Measurements from ENCODE around the gene ADCY5. TPM values are rescaled to one million over a fixed set of nuclear protein-coding genes. Genes with fewer than 3 reads are reported as not detected.

The ADCY5 gene
- total and polyA plus RNA-seq, 5 donors from 2014 or later, result 0.08 to 0.15 TPM; not detected in 3

DNA sequence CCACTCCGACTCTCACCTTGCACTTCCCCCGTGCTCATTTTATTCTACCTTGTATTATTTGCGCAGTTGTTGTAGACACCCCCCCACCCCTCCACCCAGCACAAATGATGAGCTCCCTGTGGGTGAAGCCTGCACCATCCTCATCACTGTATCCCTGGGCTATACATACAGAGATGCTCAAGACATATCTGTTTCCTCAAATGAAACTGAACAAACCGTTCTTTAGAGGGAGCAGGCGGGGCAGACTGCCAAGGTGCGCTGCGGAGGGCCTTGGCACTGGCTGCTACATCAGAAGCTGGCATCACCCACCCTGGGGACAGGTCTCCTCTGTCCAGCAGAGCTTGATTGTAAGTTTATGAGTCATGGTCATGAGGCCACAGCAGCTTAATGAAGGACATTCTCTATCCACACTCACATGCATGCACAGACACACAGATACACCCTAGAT lies 29.0 kb downstream of the ADCY5 start:
- Mint-ChIP-seq H3K4me1 (no peaks in the 10 kb centered on the region), H3K4me3 (no peak overlapping the region), H3K36me3 (no peaks in the 10 kb centered on the region), H3K27me3 (peaks cover 5% of the 10 kb centered on the region), H3K9me3 (peaks cover 0 to 2% (median 0%) of the 10 kb centered on the region in 7 donors), H3K27ac (no peak overlapping the region)
- Histone ChIP-seq H3K27me3 (ENCODE audit: control insufficient read depth, insufficient read depth, low read length) (no peaks in the 10 kb centered on the region), H3K4me3 (ENCODE audit: low read depth, low read length) (no peak overlapping the region), H3K9me3 (ENCODE audit: control insufficient read depth in 2 of 2, low read length in 2 of 2) (no peaks in the 10 kb centered on the region), H3K36me3 (ENCODE audit: control insufficient read depth, insufficient read depth, low read length) (no peaks in the 10 kb centered on the region), H3K4me1 (ENCODE audit: control insufficient read depth, insufficient read depth, low read length, poor library complexity, severe bottlenecking) (no peaks in the 10 kb centered on the region), H3K27ac (ENCODE audit: insufficient read depth, low read length, poor library complexity, severe bottlenecking) (no peak overlapping the region)
- ATAC-seq (ENCODE audit: low read depth in 2 of 2), result no peak
- no peak for DNase-seq

- Histone ChIP-seq H3K4me3 (ENCODE audit: low read depth, low read length) (no peak overlapping the region), H3K27ac (ENCODE audit: insufficient read depth, low read length, poor library complexity, severe bottlenecking) (no peak overlapping the region), H3K4me1 (ENCODE audit: control insufficient read depth, insufficient read depth, low read length, poor library complexity, severe bottlenecking) (no peaks in the 10 kb centered on the region), H3K36me3 (ENCODE audit: control insufficient read depth, insufficient read depth, low read length) (no peaks in the 10 kb centered on the region), H3K9me3 (ENCODE audit: control insufficient read depth in 2 of 2, low read length in 2 of 2) (no peaks in the 10 kb centered on the region), H3K27me3 (ENCODE audit: control insufficient read depth, insufficient read depth, low read length) (no peaks in the 10 kb centered on the region)
- Mint-ChIP-seq H3K4me1 (no peaks in the 10 kb centered on the region), H3K27me3 (peaks cover 5% of the 10 kb centered on the region), H3K4me3 (no peak overlapping the region), H3K9me3 (peaks cover 0 to 2% (median 0%) of the 10 kb centered on the region in 7 donors), H3K27ac (no peak overlapping the region), H3K36me3 (no peaks in the 10 kb centered on the region)
- no peak for ATAC-seq (ENCODE audit: low read depth in 2 of 2)
- DNase-seq, result no peak
Measured at GRCh38 chr3:123419181-123419849, 29.6 kb downstream of the ADCY5 start.

DNA sequence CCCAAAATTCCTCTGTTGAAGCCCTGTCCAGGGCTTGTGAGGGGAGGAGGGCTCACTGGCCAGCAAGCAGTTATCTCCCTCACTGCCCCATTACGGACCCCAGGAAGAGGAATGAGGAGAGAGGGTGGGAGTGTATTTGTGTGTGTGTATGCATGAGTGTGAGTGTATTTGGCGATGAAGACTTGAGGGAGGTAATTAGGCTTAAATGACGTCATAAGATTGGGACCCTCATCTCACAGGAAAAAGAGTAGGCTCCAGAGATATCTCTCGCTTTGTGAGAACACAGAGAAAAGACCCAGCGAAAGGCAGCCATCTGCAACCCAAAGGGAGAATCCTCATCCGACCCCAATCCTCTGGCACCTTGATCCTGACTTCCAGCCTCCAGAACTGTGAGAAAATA lies 32.2 kb downstream of the ADCY5 start:
- Histone ChIP-seq H3K4me3 (ENCODE audit: low read depth, low read length) (no peak overlapping the region), H3K27ac (ENCODE audit: insufficient read depth, low read length, poor library complexity, severe bottlenecking) (no peak overlapping the region), H3K9me3 (ENCODE audit: control insufficient read depth in 2 of 2, low read length in 2 of 2) (no peaks in the 10 kb centered on the region), H3K4me1 (ENCODE audit: control insufficient read depth, insufficient read depth, low read length, poor library complexity, severe bottlenecking) (no peaks in the 10 kb centered on the region), H3K36me3 (ENCODE audit: control insufficient read depth, insufficient read depth, low read length) (no peaks in the 10 kb centered on the region), H3K27me3 (ENCODE audit: control insufficient read depth, insufficient read depth, low read length) (no peaks in the 10 kb centered on the region)
- H3K4me1 Mint-ChIP-seq, result no peaks in the 10 kb centered on the region
- no peaks in the 10 kb centered on the region for H3K36me3 Mint-ChIP-seq
- peaks cover 0 to 2% (median 0%) of the 10 kb centered on the region in 7 donors for H3K9me3 Mint-ChIP-seq
- H3K4me3 Mint-ChIP-seq, result no peak overlapping the region
- ATAC-seq (ENCODE audit: low read depth in 2 of 2), result no peak
- DNase-seq, result no peak
- H3K27ac Mint-ChIP-seq, result no peak overlapping the region
- no peaks in the 10 kb centered on the region for H3K27me3 Mint-ChIP-seq

GRCh38 chr3:123416173-123416572 lies 32.7 kb downstream of the ADCY5 start:
- Histone ChIP-seq H3K4me1 (ENCODE audit: control insufficient read depth, insufficient read depth, low read length, poor library complexity, severe bottlenecking) (no peaks in the 10 kb centered on the region), H3K4me3 (ENCODE audit: low read depth, low read length) (no peak overlapping the region), H3K27ac (ENCODE audit: insufficient read depth, low read length, poor library complexity, severe bottlenecking) (no peak overlapping the region), H3K27me3 (ENCODE audit: control insufficient read depth, insufficient read depth, low read length) (no peaks in the 10 kb centered on the region), H3K36me3 (ENCODE audit: control insufficient read depth, insufficient read depth, low read length) (no peaks in the 10 kb centered on the region), H3K9me3 (ENCODE audit: control insufficient read depth in 2 of 2, low read length in 2 of 2) (no peaks in the 10 kb centered on the region)
- H3K4me1 Mint-ChIP-seq, result no peaks in the 10 kb centered on the region
- peaks cover 0 to 2% (median 0%) of the 10 kb centered on the region in 7 donors for H3K9me3 Mint-ChIP-seq
- no peak for ATAC-seq (ENCODE audit: low read depth in 2 of 2)
- H3K27ac Mint-ChIP-seq, result no peak overlapping the region
- H3K36me3 Mint-ChIP-seq, result no peaks in the 10 kb centered on the region
- H3K27me3 Mint-ChIP-seq, result no peaks in the 10 kb centered on the region
- no peak overlapping the region for H3K4me3 Mint-ChIP-seq
- DNase-seq, result no peak

DNA sequence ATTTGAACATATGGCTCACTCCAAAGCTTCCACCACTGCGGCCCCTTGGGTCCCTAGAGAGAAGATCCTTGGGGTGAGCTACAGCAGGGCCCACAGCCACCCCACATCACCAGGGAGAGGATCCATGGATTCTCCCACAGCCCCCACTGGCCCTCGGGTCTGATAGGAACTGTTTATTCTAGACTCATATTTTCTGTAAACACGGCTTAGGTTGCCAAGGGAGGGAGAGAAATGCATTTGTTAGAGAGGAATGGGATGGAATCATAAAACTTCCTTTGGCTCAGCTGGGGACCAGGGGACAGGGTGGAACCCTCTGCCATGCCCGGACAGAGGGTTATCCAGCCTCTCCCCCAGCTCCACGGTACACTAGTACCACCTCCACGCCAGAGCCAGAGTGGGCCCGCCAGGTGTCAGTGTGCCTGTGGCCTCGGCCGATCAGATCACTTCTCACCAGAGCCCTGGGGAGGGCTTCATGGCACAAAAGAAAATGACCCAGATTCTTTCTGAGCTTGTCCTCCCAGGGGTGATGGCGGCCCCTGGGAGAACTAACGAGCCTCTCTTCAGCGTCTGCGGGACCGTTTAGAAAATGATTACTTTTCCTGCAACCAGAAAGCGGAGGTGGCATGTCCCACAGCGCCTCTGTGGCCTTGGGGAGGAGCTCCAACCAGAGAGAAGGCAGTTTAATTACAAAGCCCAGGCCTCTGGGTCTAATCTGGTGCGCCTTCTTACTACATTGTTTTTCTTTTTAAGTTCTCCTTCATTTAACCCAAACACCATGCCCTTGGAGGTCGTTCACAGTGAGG lies 33.7 kb downstream of the ADCY5 start:
- Mint-ChIP-seq H3K9me3 (peaks cover 0 to 2% (median 0%) of the 10 kb centered on the region in 7 donors), H3K27ac (no peak overlapping the region), H3K4me3 (no peak overlapping the region), H3K4me1 (no peaks in the 10 kb centered on the region), H3K36me3 (no peaks in the 10 kb centered on the region), H3K27me3 (peaks cover 2% of the 10 kb centered on the region)
- no peak for DNase-seq
- Histone ChIP-seq H3K9me3 (ENCODE audit: control insufficient read depth in 2 of 2, low read length in 2 of 2) (no peaks in the 10 kb centered on the region), H3K27ac (ENCODE audit: insufficient read depth, low read length, poor library complexity, severe bottlenecking) (no peak overlapping the region), H3K4me1 (ENCODE audit: control insufficient read depth, insufficient read depth, low read length, poor library complexity, severe bottlenecking) (no peaks in the 10 kb centered on the region), H3K27me3 (ENCODE audit: control insufficient read depth, insufficient read depth, low read length) (no peaks in the 10 kb centered on the region), H3K4me3 (ENCODE audit: low read depth, low read length) (no peak overlapping the region), H3K36me3 (ENCODE audit: control insufficient read depth, insufficient read depth, low read length) (no peaks in the 10 kb centered on the region)
- no peak for ATAC-seq (ENCODE audit: low read depth in 2 of 2)

- H3K4me1 Mint-ChIP-seq, result no peaks in the 10 kb centered on the region
- no peak overlapping the region for H3K4me3 Mint-ChIP-seq
- no peak for ATAC-seq (ENCODE audit: low read depth in 2 of 2)
- H3K36me3 Mint-ChIP-seq, result no peaks in the 10 kb centered on the region
- DNase-seq, result no peak
- Histone ChIP-seq H3K36me3 (ENCODE audit: control insufficient read depth, insufficient read depth, low read length) (no peaks in the 10 kb centered on the region), H3K9me3 (ENCODE audit: control insufficient read depth in 2 of 2, low read length in 2 of 2) (no peaks in the 10 kb centered on the region), H3K27ac (ENCODE audit: insufficient read depth, low read length, poor library complexity, severe bottlenecking) (no peak overlapping the region), H3K4me3 (ENCODE audit: low read depth, low read length) (no peak overlapping the region), H3K27me3 (ENCODE audit: control insufficient read depth, insufficient read depth, low read length) (no peaks in the 10 kb centered on the region), H3K4me1 (ENCODE audit: control insufficient read depth, insufficient read depth, low read length, poor library complexity, severe bottlenecking) (no peaks in the 10 kb centered on the region)
- H3K27ac Mint-ChIP-seq, result no peak overlapping the region
- H3K27me3 Mint-ChIP-seq, result peaks cover 4% of the 10 kb centered on the region
- H3K9me3 Mint-ChIP-seq, result peaks cover 0 to 2% (median 0%) of the 10 kb centered on the region in 7 donors
Measured at GRCh38 chr3:123412811-123413604, 35.9 kb downstream of the ADCY5 start.

- Histone ChIP-seq H3K27me3 (ENCODE audit: control insufficient read depth, insufficient read depth, low read length) (no peaks in the 10 kb centered on the region), H3K27ac (ENCODE audit: insufficient read depth, low read length, poor library complexity, severe bottlenecking) (no peak overlapping the region), H3K9me3 (ENCODE audit: control insufficient read depth in 2 of 2, low read length in 2 of 2) (no peaks in the 10 kb centered on the region), H3K4me3 (ENCODE audit: low read depth, low read length) (no peak overlapping the region), H3K36me3 (ENCODE audit: control insufficient read depth, insufficient read depth, low read length) (no peaks in the 10 kb centered on the region), H3K4me1 (ENCODE audit: control insufficient read depth, insufficient read depth, low read length, poor library complexity, severe bottlenecking) (no peaks in the 10 kb centered on the region)
- Mint-ChIP-seq H3K36me3 (no peaks in the 10 kb centered on the region), H3K27ac (no peak overlapping the region), H3K27me3 (peaks cover 4% of the 10 kb centered on the region), H3K4me3 (no peak overlapping the region), H3K4me1 (no peaks in the 10 kb centered on the region), H3K9me3 (peaks cover 0 to 2% (median 0%) of the 10 kb centered on the region in 7 donors)
- DNase-seq (no peak), ATAC-seq (ENCODE audit: low read depth in 2 of 2) (no peak)
Measured at GRCh38 chr3:123412076-123412475, 36.8 kb downstream of the ADCY5 start.
